Smooth muscle cell (in vitro differentiated cells): Measurements from ENCODE around the gene MYO1D. TPM values are rescaled to one million over a fixed set of nuclear protein-coding genes. Genes with fewer than 3 reads are reported as not detected.
"Not testable (repeated sequence)": the region's sequence is repeated elsewhere in the genome, so short reads cannot be mapped to it uniquely, and the experiment has no call there.

Experiments
- DNase-seq: peaks from one replicate; lab custom pipeline; 2025; ENCODE audit not compliant: unreplicated experiment; lab: John Stamatoyannopoulos, UW
- H2AFZ ChIP-seq: fragments of 200-600 bp; sonication (generic); 2 replicates; pipeline ENCODE4 v1.6.0; 2016; ENCODE audit warnings: antibody characterized with exemption, low read depth, mild to moderate bottlenecking
- H3F3A ChIP-seq: fragments of 200-600 bp; sonication (generic); 2 replicates; pipeline ENCODE4 v1.6.0; 2017; ENCODE audit warnings: antibody characterized with exemption, low read depth
- H3K27ac ChIP-seq: fragments of 200-600 bp; sonication (generic); 2 replicates; pipeline ENCODE4 v1.5.1; 2016; ENCODE audit warnings: low read depth, mild to moderate bottlenecking
- H3K27me3 ChIP-seq: fragments of 200-600 bp; sonication (generic); 2 replicates; pipeline ENCODE4 v1.6.1; 2016; ENCODE audit warnings: low read depth, mild to moderate bottlenecking
- H3K36me3 ChIP-seq: fragments of 200-600 bp; sonication (generic); 2 replicates; pipeline ENCODE4 v1.5.1; 2016; ENCODE audit warnings: low read depth
- H3K4me1 ChIP-seq: fragments of 200-600 bp; sonication (generic); 2 replicates; pipeline ENCODE4 v1.5.1; 2016; ENCODE audit warnings: low read depth
- H3K4me2 ChIP-seq: fragments of 200-600 bp; sonication (generic); 2 replicates; pipeline ENCODE4 v1.6.0; 2016; ENCODE audit warnings: mild to moderate bottlenecking
- H3K4me3 ChIP-seq: fragments of 200-600 bp; sonication (generic); 2 replicates; pipeline ENCODE4 v1.5.1; 2016; ENCODE audit warnings: mild to moderate bottlenecking
- H3K79me2 ChIP-seq: fragments of 200-600 bp; sonication (generic); 2 replicates; pipeline ENCODE4 v1.6.0; 2016; ENCODE audit warnings: low read depth, mild to moderate bottlenecking
- H3K9ac ChIP-seq: fragments of 200-600 bp; sonication (generic); 2 replicates; pipeline ENCODE4 v1.6.0; 2016; ENCODE audit warnings: low read depth
- H3K9me3 ChIP-seq: fragments of 200-600 bp; sonication (generic); replicated peaks from 2 replicates; pipeline ENCODE4 v1.5.1; 2016; ENCODE audit warnings: low read depth
- H4K20me1 ChIP-seq: fragments of 200-600 bp; sonication (generic); 2 replicates; pipeline ENCODE4 v1.6.0; 2016; ENCODE audit warnings: low read depth
- WGBS: methylation state at CpG from one replicate; pipeline ENCODE4 v1.1.7; 2016; ENCODE audit warnings: low lambda C conversion rate; 5-methylcytosine and 5-hydroxymethylcytosine counted together
- polyA plus RNA-seq: library from polyadenylated mRNA; unstranded; fragments of >200 nt; fragmentation: Nextera tagmentation; extraction: Ambion mirVana; gene quantifications from 2 replicates; pipeline ENCODE4 v1.2.1, GENCODE V29; 2016
- total RNA-seq: library from RNA; depleted of rRNA; stranded (reverse); fragments of >200 nt; gene quantifications from 2 replicates; pipeline ENCODE4 v1.2.3, GENCODE V29; 2014
- TF ChIP-seq, protein P1 (sequence below): fragments of 200-600 bp; sonication (generic); IDR thresholded peaks from 2 replicates; pipeline ENCODE4 v1.5.1; 2017; ENCODE audit warnings: borderline replicate concordance, mild to moderate bottlenecking, antibody characterized with exemption; ENCODE audit not compliant: insufficient read depth, poor library complexity, severe bottlenecking

Gene MYO1D
- total and polyA plus RNA-seq, 2 experiments from 2014 or later = 13.9 to 35.7 TPM

DNA sequence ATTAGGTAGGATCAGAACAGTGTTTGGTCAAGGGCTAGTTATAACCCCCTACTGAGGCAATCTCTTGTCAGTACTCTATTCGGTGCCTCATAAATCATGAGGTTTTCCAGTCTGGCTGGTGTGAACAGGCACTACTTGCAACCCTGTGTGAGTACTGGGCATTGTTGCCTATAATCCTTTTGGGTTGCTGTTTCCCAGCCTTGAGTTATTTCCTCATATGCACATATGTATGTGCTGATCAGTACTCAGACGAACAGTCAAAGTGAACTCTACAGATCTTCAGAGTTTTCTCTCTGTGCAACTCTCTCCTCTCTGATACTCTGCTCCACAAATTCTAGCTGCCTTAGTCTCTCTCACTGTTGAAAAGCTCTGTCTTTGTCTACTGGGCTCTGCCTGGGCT is 225.8 kb downstream of the MYO1D start:
- no peak overlapping the region for H3K9ac ChIP-seq
- no peak for DNase-seq
- H3F3A ChIP-seq = no peaks in the 10 kb centered on the region
- TF ChIP-seq, protein P1, sequence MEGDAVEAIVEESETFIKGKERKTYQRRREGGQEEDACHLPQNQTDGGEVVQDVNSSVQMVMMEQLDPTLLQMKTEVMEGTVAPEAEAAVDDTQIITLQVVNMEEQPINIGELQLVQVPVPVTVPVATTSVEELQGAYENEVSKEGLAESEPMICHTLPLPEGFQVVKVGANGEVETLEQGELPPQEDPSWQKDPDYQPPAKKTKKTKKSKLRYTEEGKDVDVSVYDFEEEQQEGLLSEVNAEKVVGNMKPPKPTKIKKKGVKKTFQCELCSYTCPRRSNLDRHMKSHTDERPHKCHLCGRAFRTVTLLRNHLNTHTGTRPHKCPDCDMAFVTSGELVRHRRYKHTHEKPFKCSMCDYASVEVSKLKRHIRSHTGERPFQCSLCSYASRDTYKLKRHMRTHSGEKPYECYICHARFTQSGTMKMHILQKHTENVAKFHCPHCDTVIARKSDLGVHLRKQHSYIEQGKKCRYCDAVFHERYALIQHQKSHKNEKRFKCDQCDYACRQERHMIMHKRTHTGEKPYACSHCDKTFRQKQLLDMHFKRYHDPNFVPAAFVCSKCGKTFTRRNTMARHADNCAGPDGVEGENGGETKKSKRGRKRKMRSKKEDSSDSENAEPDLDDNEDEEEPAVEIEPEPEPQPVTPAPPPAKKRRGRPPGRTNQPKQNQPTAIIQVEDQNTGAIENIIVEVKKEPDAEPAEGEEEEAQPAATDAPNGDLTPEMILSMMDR = no peak
- no peaks in the 10 kb centered on the region for H3K27me3 ChIP-seq
- no peaks in the 10 kb centered on the region for H4K20me1 ChIP-seq
- no peak overlapping the region for H3K27ac ChIP-seq
- H3K4me3 ChIP-seq = no peak overlapping the region
- no peaks in the 10 kb centered on the region for H3K4me1 ChIP-seq
- peaks cover 9% of the 10 kb centered on the region for H3K9me3 ChIP-seq
- WGBS = 92% methylated on average over 2 of the region's 2 CpGs
- H3K4me2 ChIP-seq = no peak overlapping the region
- peaks cover 31% of the 10 kb centered on the region for H3K36me3 ChIP-seq
- no peak overlapping the region for H2AFZ ChIP-seq
- no peaks in the 10 kb centered on the region for H3K79me2 ChIP-seq

DNA sequence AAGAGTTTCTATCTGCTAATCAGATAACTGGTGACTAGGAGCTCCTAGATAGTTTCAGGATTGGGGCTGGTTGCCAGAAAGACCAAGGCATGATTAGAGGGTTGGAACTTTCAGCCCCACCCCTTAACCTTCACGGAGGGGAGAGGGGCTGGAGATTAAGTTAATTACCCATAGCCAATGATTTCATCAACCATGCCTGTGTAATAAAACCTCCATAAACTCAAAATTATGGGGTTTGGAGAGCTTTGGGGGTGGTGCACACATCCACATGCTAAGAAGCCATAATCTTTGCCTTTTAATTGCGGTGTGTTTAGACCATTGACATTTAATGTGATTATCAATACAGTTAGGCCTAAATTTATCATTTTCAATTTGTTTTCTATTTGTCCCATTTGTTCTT is 228.5 kb downstream of the MYO1D start:
- H3K4me1 ChIP-seq = no peaks in the 10 kb centered on the region
- H3F3A ChIP-seq = no peaks in the 10 kb centered on the region
- peaks cover 9% of the 10 kb centered on the region for H3K9me3 ChIP-seq
- H3K4me3 ChIP-seq = no peak overlapping the region
- H3K4me2 ChIP-seq = no peak overlapping the region
- no peak overlapping the region for H2AFZ ChIP-seq
- peaks cover 26% of the 10 kb centered on the region for H3K36me3 ChIP-seq
- no peak overlapping the region for H3K27ac ChIP-seq
- DNase-seq = no peak
- no peaks in the 10 kb centered on the region for H3K27me3 ChIP-seq
- H3K9ac ChIP-seq = no peak overlapping the region
- no peaks in the 10 kb centered on the region for H3K79me2 ChIP-seq
- no peaks in the 10 kb centered on the region for H4K20me1 ChIP-seq
- TF ChIP-seq, protein P1 = no peak
- 79% methylated on average over 2 of the region's 2 CpGs for WGBS

DNA sequence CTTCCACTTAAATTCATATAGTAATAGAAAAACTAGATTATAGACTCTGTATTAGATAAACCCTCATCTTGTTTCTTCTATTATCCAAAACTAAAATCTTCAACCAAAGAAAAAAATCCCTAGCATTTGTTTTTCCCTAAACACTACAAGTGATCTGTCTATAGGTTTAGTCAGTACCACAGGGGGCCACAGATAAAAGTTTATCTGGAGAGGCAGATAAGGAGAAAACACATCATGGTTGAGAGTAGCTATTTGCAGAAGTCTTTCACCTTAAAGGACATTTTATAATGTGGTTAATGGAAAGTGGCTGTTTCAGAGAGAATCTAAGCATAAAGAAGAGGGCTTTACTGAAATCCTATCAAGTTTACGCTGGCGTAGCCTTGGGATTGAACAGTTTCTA is 230.0 kb downstream of the MYO1D start:
- Histone ChIP-seq H3K9ac (no peak overlapping the region), H3K9me3 (peaks cover 9% of the 10 kb centered on the region), H3K27ac (no peak overlapping the region), H3K36me3 (peaks cover 19% of the 10 kb centered on the region), H3K4me3 (no peak overlapping the region), H3F3A (no peaks in the 10 kb centered on the region), H3K79me2 (no peaks in the 10 kb centered on the region), H3K4me2 (no peak overlapping the region), H2AFZ (no peak overlapping the region), H3K27me3 (no peaks in the 10 kb centered on the region), H4K20me1 (no peaks in the 10 kb centered on the region), H3K4me1 (no peaks in the 10 kb centered on the region)
- TF ChIP-seq, protein P1 = no peak
- DNase-seq = no peak
- 80% methylated on average over 2 of the region's 2 CpGs for WGBS

DNA sequence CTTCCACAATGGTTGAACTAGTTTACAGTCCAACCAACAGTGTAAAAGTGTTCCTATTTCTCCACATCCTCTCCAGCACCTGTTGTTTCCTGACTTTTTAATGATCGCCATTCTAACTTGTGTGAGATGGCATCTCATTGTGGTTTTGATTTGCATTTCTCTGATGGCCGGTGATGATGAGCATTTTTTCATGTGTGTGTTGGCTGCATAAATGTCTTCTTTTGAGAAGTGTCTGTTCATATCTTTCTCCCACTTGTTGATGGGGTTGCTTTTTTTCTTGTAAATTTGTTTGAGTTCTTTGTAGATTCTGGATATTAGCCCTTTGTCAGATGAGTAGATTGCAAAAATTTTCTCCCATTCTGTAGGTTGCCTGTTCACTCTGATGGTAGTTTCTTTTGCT is 235.4 kb downstream of the MYO1D start:
- not testable (repeated sequence) for H3K4me1 ChIP-seq, DNase-seq, H3K9me3 ChIP-seq, H4K20me1 ChIP-seq, H3K36me3 ChIP-seq, H3F3A ChIP-seq, H3K27ac ChIP-seq, H3K4me3 ChIP-seq, H3K4me2 ChIP-seq, H3K79me2 ChIP-seq, H3K27me3 ChIP-seq, H2AFZ ChIP-seq, H3K9ac ChIP-seq
- WGBS = 92% methylated on average over 2 of the region's 2 CpGs
